GM18907 (cell line): ENCODE results near the gene PDXP.
"Not testable (repeated sequence)": the region's sequence is repeated elsewhere in the genome, so short reads cannot be mapped to it uniquely, and the experiment has no call there.

Source experiments
- ATAC-seq: cut with Tn5 transposase; IDR thresholded peaks from one replicate; pipeline ENCODE4 v1.9.1; 2021; ENCODE audit warnings: mild to moderate bottlenecking, moderate library complexity; ENCODE audit not compliant: unreplicated experiment

Gene PDXP

DNA sequence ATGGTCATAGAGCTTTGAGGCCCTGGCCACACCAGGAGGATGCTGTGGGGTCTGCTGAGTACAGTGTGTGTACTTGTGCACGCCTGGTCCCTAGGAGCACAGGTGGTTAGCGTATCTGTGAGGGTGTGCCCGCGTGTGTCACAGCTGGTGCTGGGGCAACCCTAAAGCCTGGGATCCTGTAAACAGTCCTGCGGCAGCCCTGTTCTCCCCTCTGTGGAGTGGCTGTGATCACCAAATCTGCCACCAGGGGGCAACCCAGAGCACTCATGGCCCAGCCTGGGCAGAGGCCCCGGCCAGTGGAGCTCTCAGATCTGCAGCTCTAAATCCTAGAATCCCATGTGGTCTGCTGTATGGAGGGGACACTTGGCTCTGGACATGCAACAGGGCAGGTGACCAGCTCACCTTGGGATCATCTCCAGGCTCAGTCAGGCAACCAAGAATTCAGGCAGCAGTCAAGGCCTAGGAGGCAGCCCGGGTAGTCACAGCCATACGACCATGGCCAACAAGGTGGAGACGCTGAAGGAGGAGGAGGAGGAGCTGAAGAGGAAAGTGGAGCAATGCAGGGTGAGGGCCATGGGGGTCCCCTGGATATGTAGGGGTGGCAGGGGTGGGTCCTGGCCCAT, 15.2 kb upstream of the PDXP start:
- peak; percentile 53 for ATAC-seq

GRCh38 chr22:37647317-37647716, 11.2 kb upstream of the PDXP start:
- ATAC-seq, result no peak

- no peak for ATAC-seq
Measured at GRCh38 chr22:37647928-37648327, 10.6 kb upstream of the PDXP start.

- no peak for ATAC-seq
Measured at GRCh38 chr22:37650463-37651136, 7.9 kb upstream of the PDXP start.

DNA sequence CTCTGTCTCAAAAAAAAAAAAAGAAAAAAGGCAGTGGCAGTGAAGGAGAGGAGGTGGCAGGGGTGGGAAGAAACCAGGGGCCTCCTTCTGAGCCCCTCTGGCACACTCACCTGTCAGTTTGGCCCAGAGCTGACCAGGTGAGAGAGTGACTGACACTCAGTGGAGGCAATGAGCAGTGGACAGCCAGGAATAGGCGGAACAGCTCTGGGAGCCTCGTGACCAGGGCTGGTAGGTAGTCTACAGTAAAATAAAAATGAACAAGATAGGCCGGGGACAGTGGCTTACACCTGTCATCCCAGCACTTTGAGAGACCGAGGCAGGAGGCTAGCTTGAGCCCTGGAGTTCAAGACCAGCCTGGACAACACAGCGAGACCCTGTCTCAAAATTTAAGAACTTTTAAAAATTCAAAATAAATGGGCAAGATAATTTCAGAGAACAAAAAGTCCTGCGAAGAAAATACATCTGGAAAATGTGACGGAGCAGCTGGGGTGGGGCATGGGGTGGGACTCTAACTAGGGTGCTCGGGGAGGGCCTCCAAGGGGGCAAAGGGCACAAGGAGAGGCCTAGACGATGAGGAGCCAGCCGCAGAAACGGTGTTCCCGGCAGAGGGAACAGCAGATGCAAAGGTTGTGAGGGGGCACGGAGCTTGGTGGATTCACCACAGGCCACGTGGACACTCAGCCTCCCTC, 3.8 kb upstream of the PDXP start:
- ATAC-seq, result no peak

DNA sequence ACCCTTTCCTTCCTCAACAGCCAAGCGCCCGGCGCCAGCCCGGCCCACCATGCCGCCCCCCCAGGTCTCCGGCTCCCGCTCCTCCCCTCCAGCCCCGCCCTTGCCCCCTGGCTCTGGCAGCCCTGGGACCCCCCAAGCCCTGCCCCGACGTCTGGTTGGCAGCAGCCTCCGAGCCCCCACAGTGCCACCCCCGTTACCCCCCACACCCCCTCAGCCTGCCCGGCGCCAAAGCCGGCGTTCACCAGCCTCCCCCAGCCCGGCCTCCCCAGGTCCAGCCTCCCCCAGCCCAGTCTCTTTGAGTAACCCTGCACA, 3.3 kb upstream of the PDXP start:
- no peak for ATAC-seq

DNA sequence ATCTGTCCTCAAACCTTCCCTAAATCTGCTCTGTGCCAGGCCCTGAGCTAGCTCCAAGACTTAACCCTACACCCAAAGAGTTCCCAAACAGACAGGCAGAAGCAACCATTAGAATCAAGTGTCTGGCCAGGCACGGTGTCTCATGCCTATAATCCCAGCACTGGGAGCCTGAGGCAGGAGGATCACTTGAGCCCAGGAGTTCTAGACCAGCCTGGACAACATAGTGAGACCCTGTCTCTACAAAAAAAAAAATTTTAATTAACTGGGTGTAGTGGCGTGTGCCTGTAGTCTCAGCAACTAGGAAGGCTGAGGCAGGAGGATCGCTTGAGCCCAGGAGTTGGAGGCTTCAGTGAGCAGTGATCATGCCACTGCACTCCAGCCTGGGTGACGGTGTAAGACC, 1.9 kb upstream of the PDXP start:
- ATAC-seq, result not testable (repeated sequence)

- no peak for ATAC-seq
Measured at GRCh38 chr22:37657590-37658132, 862 bp upstream of the PDXP start.

GRCh38 chr22:37659066-37659896, 758 bp downstream of the PDXP start:
- peak; percentile 11 for ATAC-seq

GRCh38 chr22:37659897-37660708, 1.6 kb downstream of the PDXP start:
- no peak for ATAC-seq

DNA sequence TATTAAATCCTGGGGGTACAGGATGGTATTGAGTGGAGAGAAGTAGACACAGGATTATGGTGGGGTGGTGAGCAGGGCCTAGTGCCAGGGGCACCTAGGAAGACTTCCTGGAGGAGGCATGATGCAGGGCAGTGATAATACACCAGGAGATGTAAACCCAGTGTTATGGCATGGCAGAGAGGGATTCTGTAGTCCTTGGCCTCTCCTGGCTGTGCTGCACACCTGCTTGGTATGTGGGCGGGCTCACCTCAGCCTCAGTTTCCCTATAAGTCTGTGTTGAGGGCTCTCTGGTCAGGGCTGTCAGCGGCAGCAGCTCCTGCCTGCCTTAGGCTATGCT, 2.2 kb downstream of the PDXP start:
- ATAC-seq, result no peak

DNA sequence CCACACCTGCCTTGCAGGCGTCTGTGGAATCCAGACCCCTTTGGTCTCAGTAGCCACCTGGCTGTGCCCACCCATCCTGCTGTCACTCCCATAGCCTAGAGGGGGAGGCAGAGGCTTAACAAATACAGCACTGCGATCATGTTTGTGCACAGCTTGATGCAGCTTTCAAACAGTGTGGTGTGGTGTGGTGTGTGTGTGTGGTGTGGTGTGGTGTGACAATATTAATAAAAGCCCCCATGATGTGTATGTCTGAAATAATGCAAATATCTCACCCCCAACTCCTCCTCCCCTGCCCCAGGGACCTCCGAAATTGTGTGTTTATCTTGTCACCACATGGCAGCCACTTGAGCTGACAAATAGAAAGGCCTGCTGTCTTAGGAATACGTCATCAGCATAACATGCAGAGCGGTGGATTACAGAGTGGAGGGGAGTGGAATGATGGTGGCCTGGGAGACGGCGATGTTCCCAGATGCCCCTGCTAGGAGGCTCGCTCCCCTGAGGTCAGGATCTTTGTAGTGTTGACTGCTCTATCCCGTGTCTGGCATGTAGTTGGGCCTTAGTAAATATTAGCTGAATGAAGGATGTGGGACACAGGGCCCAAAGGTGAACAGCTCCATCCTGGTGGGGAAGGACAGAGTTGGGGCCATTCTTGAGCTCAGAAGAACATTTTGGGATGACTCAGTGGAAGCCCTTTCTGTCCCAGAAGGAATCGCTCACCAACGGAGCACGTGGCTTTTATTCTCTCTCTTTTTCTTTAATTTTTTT, 2.8 kb downstream of the PDXP start:
- ATAC-seq, result no peak

GRCh38 chr22:37662039-37662438, 3.5 kb downstream of the PDXP start:
- ATAC-seq, result no peak

DNA sequence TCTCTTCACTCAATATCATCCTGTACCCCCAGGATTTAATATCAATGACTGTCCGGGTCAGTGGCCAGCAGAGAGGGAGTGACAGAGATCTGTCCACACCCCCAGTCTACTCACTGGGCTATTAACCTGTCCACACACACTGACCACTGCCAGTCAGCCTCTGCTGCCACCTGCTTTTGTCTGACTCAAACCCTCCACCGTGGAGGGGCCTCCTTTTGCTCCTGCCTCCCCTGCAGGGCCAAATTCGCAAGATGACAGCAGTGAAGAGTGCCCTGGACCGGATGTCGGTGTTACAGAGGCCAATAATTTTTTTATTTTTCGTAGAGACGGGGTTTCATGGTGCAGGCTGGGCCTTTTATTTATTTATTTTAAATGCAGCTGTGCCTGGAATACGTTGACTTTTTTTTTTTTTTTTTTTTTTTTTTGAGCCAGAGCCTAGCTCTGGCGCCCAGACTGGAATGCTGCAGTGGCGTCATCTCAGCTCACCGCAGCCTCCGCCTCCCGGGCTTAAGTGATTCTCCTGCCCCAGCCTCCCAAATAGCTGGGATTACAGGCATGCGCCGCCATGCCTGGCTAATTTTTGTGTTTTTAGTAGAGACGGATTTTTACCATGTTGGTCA, 5.1 kb downstream of the PDXP start:
- no peak for ATAC-seq

- ATAC-seq, result no peak
Measured at GRCh38 chr22:37664249-37665101, 6.0 kb downstream of the PDXP start.

DNA sequence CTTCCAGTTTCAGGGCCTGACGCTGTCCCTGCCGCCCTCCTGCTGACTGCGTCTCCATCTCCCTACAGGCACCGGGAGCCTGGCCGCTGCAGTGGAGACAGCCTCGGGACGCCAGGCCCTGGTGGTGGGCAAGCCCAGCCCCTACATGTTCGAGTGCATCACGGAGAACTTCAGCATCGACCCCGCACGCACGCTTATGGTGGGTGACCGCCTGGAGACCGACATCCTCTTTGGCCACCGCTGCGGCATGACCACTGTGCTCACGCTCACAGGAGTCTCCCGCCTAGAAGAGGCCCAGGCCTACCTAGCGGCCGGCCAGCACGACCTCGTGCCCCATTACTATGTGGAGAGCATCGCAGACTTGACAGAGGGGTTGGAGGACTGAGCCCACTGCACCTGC, 7.0 kb downstream of the PDXP start:
- no peak for ATAC-seq

GRCh38 chr22:37669586-37669985, 11.1 kb downstream of the PDXP start:
- no peak for ATAC-seq

DNA sequence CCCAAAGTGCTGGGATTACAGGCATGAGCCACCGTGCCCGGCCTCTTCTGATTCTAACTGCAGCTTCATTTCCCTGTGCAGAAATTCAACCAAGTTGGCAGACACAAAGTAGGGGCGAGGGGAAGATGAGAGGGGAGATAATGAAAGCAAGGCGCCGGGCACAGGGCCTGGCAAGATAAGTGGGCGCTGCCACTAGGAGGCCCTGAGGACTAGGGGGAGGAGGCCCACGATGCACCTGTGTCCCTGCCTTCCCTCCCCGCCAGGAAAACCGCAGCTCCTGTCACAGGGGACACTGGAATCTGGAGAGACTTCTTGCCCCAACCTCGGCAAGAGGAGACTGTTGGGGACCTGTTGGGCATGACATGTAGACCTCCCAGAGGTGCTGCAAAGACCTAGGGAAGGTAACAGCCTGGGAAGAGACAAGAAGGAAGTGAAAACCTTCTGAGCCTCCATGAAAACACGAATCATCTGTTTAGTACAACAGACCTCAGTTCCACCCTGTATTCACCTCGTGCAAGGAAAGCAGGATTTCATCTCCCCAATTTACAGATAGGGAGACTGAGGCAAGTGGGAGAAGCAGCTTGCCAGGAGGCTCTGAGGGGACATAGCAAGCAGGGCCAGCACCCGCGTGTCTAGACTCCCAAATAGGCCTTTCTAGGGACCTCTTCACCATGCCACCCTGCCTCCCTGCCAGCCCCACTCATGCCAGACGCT, 13.8 kb downstream of the PDXP start:
- ATAC-seq, result no peak
